Hepatocyte (in vitro differentiated cells): Measurements from ENCODE around the gene NPBWR2.

Experiments
- EZH2phosphoT487 ChIP-seq: fragments of 200-600 bp; sonication (generic); IDR thresholded peaks from one replicate; pipeline ENCODE4 v1.6.1; 2018; ENCODE audit warnings: antibody characterized with exemption, mild to moderate bottlenecking, low read depth, moderate library complexity; ENCODE audit not compliant: unreplicated experiment, severe bottlenecking
- TF ChIP-seq, protein P1 (sequence below): fragments of 200-600 bp; sonication (generic); IDR thresholded peaks from 2 replicates; pipeline ENCODE4 v1.5.1; 2016; ENCODE audit warnings: antibody characterized with exemption, mild to moderate bottlenecking; ENCODE audit not compliant: poor library complexity

DNA sequence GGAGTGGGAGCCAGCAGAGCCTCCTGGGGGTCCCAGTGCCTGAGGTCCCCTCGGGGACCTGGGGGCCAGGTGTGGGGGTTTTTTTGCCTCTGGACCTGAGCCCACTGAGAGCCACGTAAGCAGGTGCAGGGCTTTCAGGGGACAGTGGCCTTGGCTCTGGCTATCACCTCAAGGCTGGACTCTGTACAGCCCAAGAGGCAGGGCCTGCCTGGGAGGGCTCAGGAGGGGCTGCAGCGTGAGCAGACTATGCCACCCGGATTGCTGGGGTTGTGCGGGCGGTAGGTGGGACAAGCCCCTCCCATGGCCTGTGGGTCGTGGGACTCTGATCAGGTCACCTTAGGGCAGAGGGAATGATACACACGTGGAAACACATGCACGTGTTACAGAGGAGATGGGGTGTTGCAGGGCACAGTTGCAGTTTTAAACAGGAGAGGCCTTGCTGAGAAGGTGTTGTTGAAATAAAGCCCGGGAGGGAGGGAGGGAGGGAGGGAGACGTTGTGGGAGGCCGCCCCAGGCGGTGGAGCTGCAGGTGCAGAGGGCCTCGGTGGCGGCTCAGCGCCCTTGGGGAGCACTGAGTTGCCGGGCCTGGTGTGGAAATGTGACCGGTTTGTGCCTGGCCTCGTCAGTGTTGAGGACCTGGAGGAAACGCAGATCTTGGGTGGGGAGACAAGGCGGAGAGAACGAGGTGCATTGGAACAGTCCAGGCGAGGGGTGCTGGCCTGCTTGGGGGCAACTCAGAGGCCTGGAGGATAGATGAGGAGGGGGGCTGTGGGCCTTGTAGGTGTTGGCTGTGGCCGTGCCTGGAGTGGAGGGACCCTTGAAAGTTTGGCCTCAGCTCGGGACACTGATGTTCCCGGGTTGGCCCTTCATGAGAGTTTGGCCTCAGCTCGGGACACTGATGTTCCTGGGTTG is 42.0 kb downstream of the NPBWR2 start:
- TF ChIP-seq, protein P1, sequence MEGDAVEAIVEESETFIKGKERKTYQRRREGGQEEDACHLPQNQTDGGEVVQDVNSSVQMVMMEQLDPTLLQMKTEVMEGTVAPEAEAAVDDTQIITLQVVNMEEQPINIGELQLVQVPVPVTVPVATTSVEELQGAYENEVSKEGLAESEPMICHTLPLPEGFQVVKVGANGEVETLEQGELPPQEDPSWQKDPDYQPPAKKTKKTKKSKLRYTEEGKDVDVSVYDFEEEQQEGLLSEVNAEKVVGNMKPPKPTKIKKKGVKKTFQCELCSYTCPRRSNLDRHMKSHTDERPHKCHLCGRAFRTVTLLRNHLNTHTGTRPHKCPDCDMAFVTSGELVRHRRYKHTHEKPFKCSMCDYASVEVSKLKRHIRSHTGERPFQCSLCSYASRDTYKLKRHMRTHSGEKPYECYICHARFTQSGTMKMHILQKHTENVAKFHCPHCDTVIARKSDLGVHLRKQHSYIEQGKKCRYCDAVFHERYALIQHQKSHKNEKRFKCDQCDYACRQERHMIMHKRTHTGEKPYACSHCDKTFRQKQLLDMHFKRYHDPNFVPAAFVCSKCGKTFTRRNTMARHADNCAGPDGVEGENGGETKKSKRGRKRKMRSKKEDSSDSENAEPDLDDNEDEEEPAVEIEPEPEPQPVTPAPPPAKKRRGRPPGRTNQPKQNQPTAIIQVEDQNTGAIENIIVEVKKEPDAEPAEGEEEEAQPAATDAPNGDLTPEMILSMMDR = no peak
- TF ChIP-seq EZH2phosphoT487 = no peak
